ENCODE data around the gene CRACR2A.

The CRACR2A gene

GRCh38 chr12:3634348-3634747 is 118.6 kb downstream of the CRACR2A start:
- TF ChIP-seq CTCF (IDR thresholded peaks at IDR 0.05) = no peak

GRCh38 chr12:3633396-3633795 is 119.5 kb downstream of the CRACR2A start:
- TF ChIP-seq CTCF (IDR thresholded peaks at IDR 0.05) = no peak

GRCh38 chr12:3632754-3633153 is 120.2 kb downstream of the CRACR2A start:
- no peak for TF ChIP-seq CTCF (IDR thresholded peaks at IDR 0.05)

GRCh38 chr12:3632256-3632655 is 120.7 kb downstream of the CRACR2A start:
- TF ChIP-seq CTCF (IDR thresholded peaks at IDR 0.05) = no peak

GRCh38 chr12:3631759-3632158 is 121.2 kb downstream of the CRACR2A start:
- no peak for TF ChIP-seq CTCF (IDR thresholded peaks at IDR 0.05)

- no peak for TF ChIP-seq CTCF (IDR thresholded peaks at IDR 0.05)
These were observed 121.7 kb downstream of the CRACR2A start for GRCh38 chr12:3631272-3631637.

GRCh38 chr12:3630621-3631271 is 122.2 kb downstream of the CRACR2A start:
- no peak for TF ChIP-seq CTCF (IDR thresholded peaks at IDR 0.05)

- no peak for TF ChIP-seq CTCF (IDR thresholded peaks at IDR 0.05)
These were observed 122.8 kb downstream of the CRACR2A start for GRCh38 chr12:3630111-3630510.
